Liver (tissue), 9 donors: Measurements from ENCODE around the gene TSPAN32. TPM values are rescaled to one million over a fixed set of nuclear protein-coding genes. Genes with fewer than 3 reads are reported as not detected.

ENCODE experiments used
- DNase-seq: peaks from one replicate; pipeline ENCODE4 v3.0.0-alpha.2; 2017; ENCODE audit warnings: low spot score
- H3K27ac ChIP-seq, 2 donors: one replicate each; pipeline ENCODE4 v1.7.0; 2013; ENCODE audit warnings: inconsistent platforms in 2 of 2, low read length in 2 of 2, control low read depth in 1 of 2, low read depth in 1 of 2, mild to moderate bottlenecking in 1 of 2
- H3K27me3 ChIP-seq, 4 donors: one replicate each; pipeline versions ENCODE4 v1.6.1 to v1.7.0; 2013; ENCODE audit warnings: low read length in 3 of 4, inconsistent platforms in 1 of 4, mild to moderate bottlenecking in 1 of 4, moderate library complexity in 1 of 4; ENCODE audit not compliant: control insufficient read depth in 4 of 4, insufficient read depth in 4 of 4
- H3K36me3 ChIP-seq, 4 donors: one replicate each; pipeline versions ENCODE4 v1.6.1 to v1.7.0; 2013; ENCODE audit warnings: low read length in 3 of 4, mild to moderate bottlenecking in 3 of 4, low read depth in 1 of 4, moderate library complexity in 1 of 4; ENCODE audit not compliant: control insufficient read depth in 4 of 4, insufficient read depth in 3 of 4
- H3K4me1 ChIP-seq, 4 donors: one replicate each; pipeline versions ENCODE4 v1.6.1 to v1.7.0; 2013; ENCODE audit warnings: low read length in 3 of 4, mild to moderate bottlenecking in 3 of 4, moderate library complexity in 1 of 4; ENCODE audit not compliant: control insufficient read depth in 4 of 4, insufficient read depth in 4 of 4
- H3K4me3 ChIP-seq, 3 donors: one replicate each; pipeline versions ENCODE4 v1.6.1 to v1.7.0; 2013; ENCODE audit warnings: low read length in 3 of 3, control low read depth in 1 of 3, low read depth in 1 of 3, mild to moderate bottlenecking in 1 of 3
- H3K9ac ChIP-seq, 2 donors: one replicate each; pipeline ENCODE4 v1.7.0; 2013; ENCODE audit warnings: low read length in 2 of 2, mild to moderate bottlenecking in 2 of 2, moderate library complexity in 2 of 2, control low read depth in 1 of 2, low read depth in 1 of 2
- H3K9me3 ChIP-seq, 4 donors: one replicate each; pipeline versions ENCODE4 v1.6.1 to v1.7.0; 2013; ENCODE audit warnings: low read length in 3 of 4; ENCODE audit not compliant: control insufficient read depth in 4 of 4
- ATF3 ChIP-seq: IDR thresholded peaks from 2 replicates; pipeline ENCODE4 v1.6.1; 2016; ENCODE audit warnings: antibody characterized with exemption
- CTCF ChIP-seq: fragments of 150-350 bp; IDR thresholded peaks from 2 replicates; pipeline ENCODE4 v1.5.1; 2017; ENCODE audit warnings: improper control_type of control experiment, low read depth, low read length; ENCODE audit not compliant: missing input control
- EGR1 ChIP-seq, 2 donors: IDR thresholded peaks; 2 replicates each; pipeline ENCODE4 v1.6.1; 2016 to 2018; ENCODE audit warnings: antibody characterized with exemption in 2 of 2, low read depth in 2 of 2
- FOXA1 ChIP-seq: IDR thresholded peaks from 2 replicates; pipeline ENCODE4 v1.6.1; 2016; ENCODE audit warnings: antibody characterized with exemption
- FOXA2 ChIP-seq: IDR thresholded peaks from 2 replicates; pipeline ENCODE4 v1.6.1; 2016; ENCODE audit warnings: antibody characterized with exemption
- GABPA ChIP-seq, 2 donors: IDR thresholded peaks in 1 of 2; conservative IDR thresholded peaks in 1 of 2; 2 replicates each; pipeline ENCODE4 v1.6.1; 2016; ENCODE audit warnings: antibody characterized with exemption in 2 of 2, mild to moderate bottlenecking in 1 of 2, moderate library complexity in 1 of 2
- HNF4A ChIP-seq, 2 donors: conservative IDR thresholded peaks; 2 replicates each; pipeline ENCODE4 v1.6.1; 2016; ENCODE audit warnings: antibody characterized with exemption in 2 of 2, mild to moderate bottlenecking in 2 of 2
- HNF4G ChIP-seq: IDR thresholded peaks from 2 replicates; pipeline ENCODE4 v1.6.1; 2016; ENCODE audit warnings: antibody characterized with exemption
- JUND ChIP-seq, 2 donors: IDR thresholded peaks; 2 replicates each; pipeline ENCODE4 v1.6.1; 2016; ENCODE audit warnings: antibody characterized with exemption in 2 of 2
- MAX ChIP-seq: IDR thresholded peaks from 2 replicates; pipeline ENCODE4 v1.6.1; 2016; ENCODE audit warnings: antibody characterized with exemption
- NR2F2 ChIP-seq: IDR thresholded peaks from 2 replicates; pipeline ENCODE4 v1.6.1; 2016; ENCODE audit warnings: antibody characterized with exemption
- RAD21 ChIP-seq, 2 donors: IDR thresholded peaks; 2 replicates each; pipeline ENCODE4 v1.6.1; 2016; ENCODE audit warnings: antibody characterized with exemption in 2 of 2, mild to moderate bottlenecking in 2 of 2
- RXRA ChIP-seq, 2 donors: IDR thresholded peaks; 2 replicates each; pipeline ENCODE4 v1.6.1; 2017 to 2018; ENCODE audit warnings: antibody characterized with exemption in 2 of 2, mild to moderate bottlenecking in 1 of 2
- SP1 ChIP-seq: IDR thresholded peaks from 2 replicates; pipeline ENCODE4 v1.6.1; 2018; ENCODE audit warnings: antibody characterized with exemption, mild to moderate bottlenecking
- TAF1 ChIP-seq: conservative IDR thresholded peaks from 2 replicates; pipeline ENCODE4 v1.6.1; 2016; ENCODE audit warnings: antibody characterized with exemption, mild to moderate bottlenecking
- YY1 ChIP-seq: IDR thresholded peaks from 2 replicates; pipeline ENCODE4 v1.6.1; 2016; ENCODE audit warnings: antibody characterized with exemption, mild to moderate bottlenecking
- ZBTB33 ChIP-seq: IDR thresholded peaks from 2 replicates; pipeline ENCODE4 v1.6.1; 2016; ENCODE audit warnings: antibody characterized with exemption
- WGBS: extraction: QIAGEN DNeasy Blood & Tissue Kit; methylation state at CpG from one replicate; pipeline ENCODE4 v1.1.7; 2013; 5-methylcytosine and 5-hydroxymethylcytosine counted together
- polyA plus RNA-seq, 2 donors: library from polyadenylated mRNA; stranded (reverse) in 1 of 2; unstranded in 1 of 2; fragments of 200-250 nt in 1 of 2; fragments of >200 nt in 1 of 2; fragmentation: Nextera tagmentation in 1 of 2; extraction: Ambion mirVana in 1 of 2; gene quantifications; one replicate each; pipeline versions ENCODE4 v1.2.1 to v1.2.3, GENCODE V29; 2013 to 2015
- total RNA-seq, 2 donors: library from RNA; depleted of rRNA; stranded (reverse); fragments of >200 nt; gene quantifications; one replicate each; pipeline ENCODE4 v1.2.3, GENCODE V29; 2014
- donor health status: healthy.
- donor health status: healthy.
- donor health status: healthy.
- donor health status: healthy.
- donor health status: healthy.

TSPAN32 gene
- total and polyA plus RNA-seq, 4 donors: 0.25 to 71.4 (median 0.45) TPM

GRCh38 chr11:2273771-2274170 lies 28.0 kb upstream of the TSPAN32 start:
- WGBS: 85% methylated on average over 12 of the region's 12 CpGs
- DNase-seq: peak; percentile 1
- no peak overlapping the region for H3K9ac ChIP-seq
- no peaks in the 10 kb centered on the region for H3K36me3 ChIP-seq
- peaks cover 2 to 27% (median 2%) of the 10 kb centered on the region in 4 donors for H3K27me3 ChIP-seq
- H3K4me1 ChIP-seq: peaks cover 4 to 21% (median 13%) of the 10 kb centered on the region in 4 donors
- H3K27ac ChIP-seq: no peak overlapping the region
- TF ChIP-seq YY1 (no peak), TAF1 (no peak), SP1 (no peak), EGR1 (IDR thresholded peaks at IDR 0.05; ENCODE audit: low read depth in 2 of 2) (no peak), CTCF (no peak), FOXA1 (no peak), HNF4A (conservative IDR thresholded peaks at IDR 0.05) (no peak), NR2F2 (no peak), JUND (IDR thresholded peaks at IDR 0.05) (no peak), RXRA (IDR thresholded peaks at IDR 0.05) (no peak), FOXA2 (no peak), HNF4G (no peak), MAX (no peak), ZBTB33 (no peak)
- no peak overlapping the region for H3K4me3 ChIP-seq
- no peaks in the 10 kb centered on the region for H3K9me3 ChIP-seq

GRCh38 chr11:2275334-2276279 lies 26.2 kb upstream of the TSPAN32 start:
- Histone ChIP-seq H3K36me3 (no peaks in the 10 kb centered on the region), H3K9me3 (no peaks in the 10 kb centered on the region), H3K9ac (no peak overlapping the region), H3K27ac (no peak overlapping the region), H3K4me1 (peaks cover 0 to 5% (median 2%) of the 10 kb centered on the region in 4 donors), H3K27me3 (peaks cover 0 to 17% (median 2%) of the 10 kb centered on the region in 4 donors), H3K4me3 (no peak overlapping the region)
- TF ChIP-seq TAF1 (no peak), RXRA (IDR thresholded peaks at IDR 0.05) (no peak), ZBTB33 (no peak), CTCF (no peak), GABPA (IDR thresholded peaks at IDR 0.05 in 1 of 2, conservative IDR thresholded peaks at IDR 0.05 in 1 of 2) (no peak), YY1 (no peak), HNF4G (no peak), RAD21 (IDR thresholded peaks at IDR 0.05) (no peak), JUND (IDR thresholded peaks at IDR 0.05) (no peak), MAX (no peak), FOXA1 (no peak), EGR1 (IDR thresholded peaks at IDR 0.05; ENCODE audit: low read depth in 2 of 2) (no peak), FOXA2 (no peak), ATF3 (no peak), NR2F2 (no peak)
- WGBS: 90% methylated on average over 30 of the region's 30 CpGs
- DNase-seq: peak; percentile 22
